WTC11 (cell line): Measurements from ENCODE around the gene RGS12.

ENCODE experiments used
- TF ChIP-seq, protein P1 (sequence below): fragments of 200-600 bp; IDR thresholded peaks from 2 replicates; pipeline ENCODE4 v1.8.0; 2022; ENCODE audit warnings: antibody characterized with exemption
- TF ChIP-seq, protein P2 (sequence below): sonication (generic); formaldehyde crosslinking; IDR thresholded peaks from 2 replicates; pipeline ENCODE4 v1.8.1; 2022; ENCODE audit warnings: low read depth, missing genetic modification reagents, borderline replicate concordance

DNA sequence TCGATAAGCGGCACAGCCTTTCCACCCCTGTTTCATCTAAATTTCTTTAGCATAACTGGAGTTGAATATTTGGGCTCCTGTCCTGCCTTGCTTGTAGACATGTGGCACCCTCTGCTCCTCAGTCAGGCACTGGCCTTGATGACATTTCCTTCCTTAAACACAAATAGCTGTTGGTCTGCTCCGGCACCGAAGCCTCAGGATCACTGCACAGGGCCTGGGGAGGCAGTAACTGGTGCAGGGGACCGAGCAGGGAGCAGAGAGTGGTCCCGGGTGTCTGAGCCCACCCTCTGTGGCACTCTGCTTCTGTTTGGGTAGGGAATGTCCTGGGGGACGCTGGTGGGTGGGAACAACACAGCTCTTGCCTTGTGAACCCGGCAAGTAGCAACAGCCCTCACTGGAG lies 13.6 kb downstream of the RGS12 start:
- TF ChIP-seq, protein P1, sequence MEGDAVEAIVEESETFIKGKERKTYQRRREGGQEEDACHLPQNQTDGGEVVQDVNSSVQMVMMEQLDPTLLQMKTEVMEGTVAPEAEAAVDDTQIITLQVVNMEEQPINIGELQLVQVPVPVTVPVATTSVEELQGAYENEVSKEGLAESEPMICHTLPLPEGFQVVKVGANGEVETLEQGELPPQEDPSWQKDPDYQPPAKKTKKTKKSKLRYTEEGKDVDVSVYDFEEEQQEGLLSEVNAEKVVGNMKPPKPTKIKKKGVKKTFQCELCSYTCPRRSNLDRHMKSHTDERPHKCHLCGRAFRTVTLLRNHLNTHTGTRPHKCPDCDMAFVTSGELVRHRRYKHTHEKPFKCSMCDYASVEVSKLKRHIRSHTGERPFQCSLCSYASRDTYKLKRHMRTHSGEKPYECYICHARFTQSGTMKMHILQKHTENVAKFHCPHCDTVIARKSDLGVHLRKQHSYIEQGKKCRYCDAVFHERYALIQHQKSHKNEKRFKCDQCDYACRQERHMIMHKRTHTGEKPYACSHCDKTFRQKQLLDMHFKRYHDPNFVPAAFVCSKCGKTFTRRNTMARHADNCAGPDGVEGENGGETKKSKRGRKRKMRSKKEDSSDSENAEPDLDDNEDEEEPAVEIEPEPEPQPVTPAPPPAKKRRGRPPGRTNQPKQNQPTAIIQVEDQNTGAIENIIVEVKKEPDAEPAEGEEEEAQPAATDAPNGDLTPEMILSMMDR: no peak
- TF ChIP-seq, protein P2, sequence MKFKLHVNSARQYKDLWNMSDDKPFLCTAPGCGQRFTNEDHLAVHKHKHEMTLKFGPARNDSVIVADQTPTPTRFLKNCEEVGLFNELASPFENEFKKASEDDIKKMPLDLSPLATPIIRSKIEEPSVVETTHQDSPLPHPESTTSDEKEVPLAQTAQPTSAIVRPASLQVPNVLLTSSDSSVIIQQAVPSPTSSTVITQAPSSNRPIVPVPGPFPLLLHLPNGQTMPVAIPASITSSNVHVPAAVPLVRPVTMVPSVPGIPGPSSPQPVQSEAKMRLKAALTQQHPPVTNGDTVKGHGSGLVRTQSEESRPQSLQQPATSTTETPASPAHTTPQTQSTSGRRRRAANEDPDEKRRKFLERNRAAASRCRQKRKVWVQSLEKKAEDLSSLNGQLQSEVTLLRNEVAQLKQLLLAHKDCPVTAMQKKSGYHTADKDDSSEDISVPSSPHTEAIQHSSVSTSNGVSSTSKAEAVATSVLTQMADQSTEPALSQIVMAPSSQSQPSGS (CRISPR knock-in tag): no peak
